CD8-positive, alpha-beta memory T cell (primary cell): ENCODE data around the gene ARL8A. TPM values are rescaled to one million over a fixed set of nuclear protein-coding genes. Genes with fewer than 3 reads are reported as not detected.

ENCODE experiments used
- CTCF ChIA-PET: fragments of 350-600 bp; sonication (Branson Sonifier 250); formaldehyde crosslinking; loops from one replicate; lab custom pipeline; 2021; ENCODE audit warnings: antibody characterized with exemption; lab: Charles Lee
- POLR2A ChIA-PET: fragments of 350-600 bp; sonication (Branson Sonifier 250); formaldehyde crosslinking; loops from one replicate; lab custom pipeline; 2021; ENCODE audit warnings: antibody characterized with exemption; lab: Charles Lee
- DNase-seq, 5 donors: peaks; one replicate each; pipeline versions ENCODE4 v3.0.0 to v3.0.0-alpha.2; 2020 to 2022; ENCODE audit warnings: mixed read lengths in 1 of 5
- H3K27ac ChIP-seq: one replicate; pipeline ENCODE4 v1.7.0; 2013; ENCODE audit warnings: low read depth, mild to moderate bottlenecking, low read length, moderate library complexity
- H3K27me3 ChIP-seq: 2 replicates; pipeline ENCODE4 v1.7.0; 2013; ENCODE audit warnings: low read length, mild to moderate bottlenecking; ENCODE audit not compliant: insufficient read depth, poor library complexity, severe bottlenecking
- H3K36me3 ChIP-seq: 2 replicates; pipeline ENCODE4 v1.7.0; 2013; ENCODE audit warnings: mild to moderate bottlenecking, low read length, moderate library complexity; ENCODE audit not compliant: insufficient read depth
- H3K4me1 ChIP-seq: 2 replicates; pipeline ENCODE4 v1.7.0; 2013; ENCODE audit warnings: mild to moderate bottlenecking, low read length, moderate library complexity; ENCODE audit not compliant: insufficient read depth
- H3K4me3 ChIP-seq: 2 replicates; pipeline ENCODE4 v1.7.0; 2013; ENCODE audit warnings: mild to moderate bottlenecking, low read length
- H3K9me3 ChIP-seq: 2 replicates; pipeline ENCODE4 v1.7.0; 2013; ENCODE audit warnings: mild to moderate bottlenecking, low read length
- H3K27ac Mint-ChIP-seq, 8 donors: one replicate each; pipeline ENCODE4 v1.8.0; 2020 to 2021; ENCODE audit warnings: mixed read lengths in 8 of 8, mild to moderate bottlenecking in 6 of 8, inconsistent platforms in 3 of 8, moderate library complexity in 3 of 8
- H3K27me3 Mint-ChIP-seq, 2 donors: one replicate each; pipeline ENCODE4 v1.8.0; 2020 to 2021; ENCODE audit warnings: mixed read lengths in 2 of 2, mild to moderate bottlenecking in 1 of 2, moderate library complexity in 1 of 2
- H3K36me3 Mint-ChIP-seq, 3 donors: one replicate each; pipeline ENCODE4 v1.8.0; 2020 to 2021; ENCODE audit warnings: mixed read lengths in 3 of 3, inconsistent platforms in 1 of 3, mild to moderate bottlenecking in 1 of 3
- H3K4me1 Mint-ChIP-seq, 3 donors: one replicate each; pipeline ENCODE4 v1.8.0; 2020 to 2021; ENCODE audit warnings: mixed read lengths in 3 of 3, inconsistent platforms in 1 of 3, mild to moderate bottlenecking in 1 of 3
- H3K4me3 Mint-ChIP-seq, 7 donors: one replicate each; pipeline ENCODE4 v1.8.0; 2020 to 2021; ENCODE audit warnings: mixed read lengths in 7 of 7, mild to moderate bottlenecking in 6 of 7, moderate library complexity in 4 of 7, inconsistent platforms in 2 of 7
- H3K9me3 Mint-ChIP-seq, 5 donors: one replicate each; pipeline ENCODE4 v1.8.0; 2020 to 2022; ENCODE audit warnings: mixed read lengths in 5 of 5, mild to moderate bottlenecking in 3 of 5, moderate library complexity in 2 of 5, inconsistent platforms in 1 of 5
- polyA plus RNA-seq: library from polyadenylated mRNA; unstranded; fragments of 300-500 nt; fragmentation: Illumina TruSeq; gene quantifications from one replicate; pipeline ENCODE4 v1.2.3, GENCODE V29; 2021
- total RNA-seq, 2 experiments: library from RNA; stranded (reverse); gene quantifications; one replicate each; pipeline ENCODE4 v1.2.3, GENCODE V29; 2021

ARL8A gene
- total and polyA plus RNA-seq, 3 experiments from 2014 or later, result 12.3 to 51.4 (median 50.2) TPM

- CTCF ChIA-PET, result no interaction called here
- POLR2A ChIA-PET, result no interaction called here
These were observed 59.5 kb downstream of the ARL8A start for GRCh38 chr1:202084791-202085681.

More at GRCh38 chr1:202084791-202085681, 59.5 kb downstream of the ARL8A start:
- Mint-ChIP-seq H3K4me3 (no peak overlapping the region), H3K36me3 (no peaks in the 10 kb centered on the region), H3K27ac (no peak overlapping the region), H3K4me1 (no peaks in the 10 kb centered on the region), H3K9me3 (no peaks in the 10 kb centered on the region), H3K27me3 (no peaks in the 10 kb centered on the region)
- Histone ChIP-seq H3K27ac (no peak overlapping the region), H3K4me3 (no peak overlapping the region), H3K27me3 (no peaks in the 10 kb centered on the region), H3K36me3 (no peaks in the 10 kb centered on the region), H3K4me1 (no peaks in the 10 kb centered on the region), H3K9me3 (no peaks in the 10 kb centered on the region)
- no peak for DNase-seq

Other genes starting within 250 kb of the ARL8A start
- not detected for gene LMOD1, start 198.2 kb downstream of the ARL8A start, total RNA-seq
- not detected for gene LMOD1, start 198.2 kb downstream of the ARL8A start, polyA plus RNA-seq
- 100 to 1,000 TPM; 120 to 130 TPM for gene TIMM17A, start 189.2 kb downstream of the ARL8A start, total RNA-seq
- 31.5 TPM for gene TIMM17A, start 189.2 kb downstream of the ARL8A start, polyA plus RNA-seq
- gene RNPEP, start 162.1 kb downstream of the ARL8A start, total RNA-seq, result 10 to 100 TPM; 30.5 to 33.2 TPM
- 36.3 TPM for gene RNPEP, start 162.1 kb downstream of the ARL8A start, polyA plus RNA-seq
- gene ELF3, start 134.2 kb downstream of the ARL8A start, total RNA-seq, result under 1 TPM; 0.11 to 0.26 TPM
- not detected for gene ELF3, start 134.2 kb downstream of the ARL8A start, polyA plus RNA-seq
- gene GPR37L1, start 21.8 kb downstream of the ARL8A start, total RNA-seq, result not detected
- 0.08 TPM for gene GPR37L1, start 21.8 kb downstream of the ARL8A start, polyA plus RNA-seq
- gene PTPN7, start 15.9 kb upstream of the ARL8A start, total RNA-seq, result 100 to 1,000 TPM; 446 to 449 TPM
- 91.4 TPM for gene PTPN7, start 15.9 kb upstream of the ARL8A start, polyA plus RNA-seq
- gene LGR6, start 49.1 kb upstream of the ARL8A start, total RNA-seq, result under 1 TPM; 0.40 to 0.53 TPM
- gene LGR6, start 49.1 kb upstream of the ARL8A start, polyA plus RNA-seq, result 3.1 TPM
- 10 to 100 TPM; 71.8 to 76.9 TPM for gene UBE2T, start 197.2 kb upstream of the ARL8A start, total RNA-seq
- gene UBE2T, start 197.2 kb upstream of the ARL8A start, polyA plus RNA-seq, result 6.8 TPM
- 10 to 100 TPM; 11.9 to 13.1 TPM for gene PPP1R12B, start 204.0 kb upstream of the ARL8A start, total RNA-seq
- gene PPP1R12B, start 204.0 kb upstream of the ARL8A start, polyA plus RNA-seq, result 11.7 TPM